Transverse colon (tissue), 4 donors: ENCODE measurements around the gene LILRB3. TPM values are rescaled to one million over a fixed set of nuclear protein-coding genes. Genes with fewer than 3 reads are reported as not detected.
"Not testable (repeated sequence)": the region's sequence is repeated elsewhere in the genome, so short reads cannot be mapped to it uniquely, and the experiment has no call there.

Experiments used
- DNase-seq: peaks from one replicate; pipeline ENCODE4 v3.0.0-alpha.2; 2019
- H3K27ac ChIP-seq, 4 donors: fragments of 200-600 bp; sonication (generic); 2 replicates each; pipeline ENCODE4 v1.5.1; 2016 to 2018; ENCODE audit warnings: inconsistent platforms in 4 of 4
- H3K27me3 ChIP-seq: fragments of 200-600 bp; sonication (generic); 2 replicates; pipeline ENCODE4 v1.5.1; 2017; ENCODE audit warnings: inconsistent platforms
- H3K36me3 ChIP-seq, 4 donors: fragments of 200-600 bp; sonication (generic); 2 replicates each; pipeline ENCODE4 v1.5.1; 2017 to 2019; ENCODE audit warnings: inconsistent platforms in 4 of 4
- H3K4me1 ChIP-seq, 4 donors: fragments of 200-600 bp; sonication (generic); 2 replicates each; pipeline ENCODE4 v1.5.1; 2017 to 2020; ENCODE audit warnings: inconsistent platforms in 4 of 4
- H3K4me3 ChIP-seq, 4 donors: fragments of 200-600 bp; sonication (generic); 1 replicate in 1 of 4; 2 replicates in 3 of 4; pipeline versions ENCODE4 v1.5.1 to v1.6.1; 2017 to 2019; ENCODE audit warnings: inconsistent platforms in 4 of 4
- H3K9me3 ChIP-seq, 2 donors: fragments of 200-600 bp; sonication (generic); 2 replicates each; pipeline ENCODE4 v1.5.1; 2017 to 2019; ENCODE audit warnings: inconsistent platforms in 2 of 2
- EP300 ChIP-seq: sonication (generic); formaldehyde crosslinking; IDR thresholded peaks from one replicate; pipeline ENCODE4 v1.6.1; 2017; ENCODE audit warnings: antibody characterized with exemption, low read depth
- POLR2A ChIP-seq: fragments of 450-650 bp; IDR thresholded peaks from one replicate; pipeline ENCODE4 v1.6.1; 2016; ENCODE audit warnings: antibody characterized with exemption, mild to moderate bottlenecking, moderate library complexity
- POLR2AphosphoS5 ChIP-seq, 3 donors: sonication (generic); formaldehyde crosslinking; IDR thresholded peaks; one replicate each; pipeline ENCODE4 v1.6.1; 2016; ENCODE audit warnings: antibody characterized with exemption in 3 of 3
- WGBS, 2 donors: methylation state at CpG; one replicate each; pipeline ENCODE4 v1.1.5; 2018; ENCODE audit warnings: low coverage in 1 of 2; 5-methylcytosine and 5-hydroxymethylcytosine counted together
- in situ Hi-C, 4 donors: fragments of 200-750 bp; cut with MboI; loops; one replicate each; pipeline versions ENCODE4 v1.15.0 to v1.15.1; 2017; ENCODE audit warnings: low sequenced_read_pairs in 3 of 4, low pct_ligation_motif_present in 1 of 4, low pct_unique_long_range_greater_than_20kb in 1 of 4
- intact Hi-C: fragments of 100-400 bp; cut with DNase I; formaldehyde crosslinking; loops from one replicate; pipeline ENCODE4 v1.15.1; 2023; ENCODE audit warnings: low total_unique reads
- total RNA-seq, 4 donors: library from RNA; depleted of rRNA; stranded (reverse); fragments of >200 nt; gene quantifications; one replicate each; pipeline ENCODE4 v1.1.0, GENCODE V29; 2016
- TF ChIP-seq, protein P1 (sequence below), 5 experiments: fragments of 200-600 bp in 3 of 5; fragments of 450-650 bp in 2 of 5; sonication (generic) in 3 of 5; IDR thresholded peaks; 1 replicate in 2 of 5; 2 replicates in 3 of 5; pipeline ENCODE4 v1.5.1; 2016 to 2017; ENCODE audit warnings: antibody characterized with exemption in 5 of 5, inconsistent platforms in 3 of 5, mild to moderate bottlenecking in 2 of 5, moderate library complexity in 1 of 5

The LILRB3 gene
- total RNA-seq, 4 donors from 2014 or later, result 2.2 to 7.6 (median 4.6) TPM

DNA sequence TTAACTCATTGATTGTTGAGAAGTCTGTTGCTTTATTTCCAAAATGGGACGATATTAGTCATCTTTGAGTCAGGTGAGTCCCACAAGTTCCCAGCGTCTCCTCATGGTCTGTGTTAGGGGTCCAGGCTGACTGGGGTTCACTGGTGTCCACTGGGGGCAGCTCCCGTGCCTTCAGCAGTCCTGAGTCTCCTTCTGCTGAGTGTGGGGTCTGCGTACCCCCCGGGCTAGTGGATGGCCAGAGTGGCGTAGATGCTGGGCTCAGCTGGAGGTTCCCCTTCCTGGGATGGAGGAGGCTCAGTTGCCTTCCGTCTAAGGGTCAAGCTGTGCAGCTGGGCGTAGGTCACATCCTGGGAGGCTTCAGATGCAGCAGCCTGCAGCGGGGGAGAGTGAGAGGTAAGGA lies 5.9 kb downstream of the LILRB3 start:
- intact Hi-C loops (no loop called here), in situ Hi-C loops (no loop called here)
- TF ChIP-seq, protein P1, sequence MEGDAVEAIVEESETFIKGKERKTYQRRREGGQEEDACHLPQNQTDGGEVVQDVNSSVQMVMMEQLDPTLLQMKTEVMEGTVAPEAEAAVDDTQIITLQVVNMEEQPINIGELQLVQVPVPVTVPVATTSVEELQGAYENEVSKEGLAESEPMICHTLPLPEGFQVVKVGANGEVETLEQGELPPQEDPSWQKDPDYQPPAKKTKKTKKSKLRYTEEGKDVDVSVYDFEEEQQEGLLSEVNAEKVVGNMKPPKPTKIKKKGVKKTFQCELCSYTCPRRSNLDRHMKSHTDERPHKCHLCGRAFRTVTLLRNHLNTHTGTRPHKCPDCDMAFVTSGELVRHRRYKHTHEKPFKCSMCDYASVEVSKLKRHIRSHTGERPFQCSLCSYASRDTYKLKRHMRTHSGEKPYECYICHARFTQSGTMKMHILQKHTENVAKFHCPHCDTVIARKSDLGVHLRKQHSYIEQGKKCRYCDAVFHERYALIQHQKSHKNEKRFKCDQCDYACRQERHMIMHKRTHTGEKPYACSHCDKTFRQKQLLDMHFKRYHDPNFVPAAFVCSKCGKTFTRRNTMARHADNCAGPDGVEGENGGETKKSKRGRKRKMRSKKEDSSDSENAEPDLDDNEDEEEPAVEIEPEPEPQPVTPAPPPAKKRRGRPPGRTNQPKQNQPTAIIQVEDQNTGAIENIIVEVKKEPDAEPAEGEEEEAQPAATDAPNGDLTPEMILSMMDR (IDR thresholded peaks at IDR 0.05), result no peak
- no peak for TF ChIP-seq POLR2AphosphoS5 (IDR thresholded peaks at IDR 0.05)
- no peak for TF ChIP-seq EP300
- TF ChIP-seq POLR2A, result no peak
- DNase-seq, result no peak
- no peak overlapping the region for H3K4me3 ChIP-seq
- no peaks in the 10 kb centered on the region for H3K9me3 ChIP-seq
- H3K27me3 ChIP-seq, result peaks cover under 1% of the 10 kb centered on the region
- no peaks in the 10 kb centered on the region for H3K4me1 ChIP-seq
- H3K27ac ChIP-seq, result no peak overlapping the region
- WGBS, 2 donors, result 91 to 100% methylated on average over 2 to 8 of the region's 9 CpGs
- no peaks in the 10 kb centered on the region for H3K36me3 ChIP-seq

DNA sequence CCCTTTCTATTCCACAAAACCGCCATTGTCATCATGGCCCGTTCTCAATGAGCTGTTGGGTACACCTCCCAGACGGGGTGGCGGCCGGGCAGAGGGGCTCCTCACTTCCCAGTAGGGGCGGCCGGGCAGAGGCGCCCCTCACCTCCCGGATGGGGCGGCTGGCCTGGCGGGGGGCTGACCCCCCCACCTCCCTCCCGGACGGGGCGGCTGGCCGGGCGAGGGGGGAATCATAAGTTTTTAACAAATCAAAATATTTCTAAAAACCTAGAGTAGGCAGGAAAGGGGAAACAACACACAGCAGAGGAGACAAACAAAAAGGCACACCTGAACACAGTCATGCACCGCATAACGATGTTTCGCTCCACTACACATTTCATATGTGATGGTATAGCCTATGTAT lies 8.1 kb downstream of the LILRB3 start:
- in situ Hi-C loops, H3K27ac ChIP-seq, H3K4me3 ChIP-seq, intact Hi-C loops, H3K36me3 ChIP-seq, DNase-seq, H3K27me3 ChIP-seq, H3K9me3 ChIP-seq: not testable (repeated sequence)
- 99 to 100% methylated on average over 3 to 19 of the region's 19 CpGs for WGBS, 2 donors
- H3K4me1 ChIP-seq, result peaks cover 10 to 19% (median 17%) of the 10 kb centered on the region in 4 donors

DNA sequence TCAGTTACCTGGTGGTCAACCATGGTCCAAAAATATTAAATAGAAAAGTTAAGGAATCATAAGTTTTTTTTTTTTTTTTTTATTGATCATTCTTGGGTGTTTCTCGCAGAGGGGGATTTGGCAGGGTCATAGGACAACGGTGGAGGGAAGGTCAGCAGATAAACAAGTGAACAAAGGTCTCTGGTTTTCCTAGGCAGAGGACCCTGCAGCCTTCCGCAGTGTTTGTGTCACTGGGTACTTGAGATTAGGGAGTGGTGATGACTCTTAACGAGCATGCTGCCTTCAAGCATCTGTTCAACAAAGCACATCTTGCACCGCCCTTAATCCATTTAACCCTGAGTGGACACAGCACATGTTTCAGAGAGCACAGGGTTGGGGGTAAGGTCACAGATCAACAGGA lies 8.6 kb downstream of the LILRB3 start:
- intact Hi-C loops, H3K36me3 ChIP-seq, H3K4me3 ChIP-seq, in situ Hi-C loops, DNase-seq, H3K9me3 ChIP-seq, H3K27me3 ChIP-seq, H3K27ac ChIP-seq: not testable (repeated sequence)
- H3K4me1 ChIP-seq, result peaks cover 15 to 24% (median 22%) of the 10 kb centered on the region in 4 donors
- WGBS, 2 donors, result 83 to 86% methylated on average over 1 to 4 of the region's 5 CpGs

DNA sequence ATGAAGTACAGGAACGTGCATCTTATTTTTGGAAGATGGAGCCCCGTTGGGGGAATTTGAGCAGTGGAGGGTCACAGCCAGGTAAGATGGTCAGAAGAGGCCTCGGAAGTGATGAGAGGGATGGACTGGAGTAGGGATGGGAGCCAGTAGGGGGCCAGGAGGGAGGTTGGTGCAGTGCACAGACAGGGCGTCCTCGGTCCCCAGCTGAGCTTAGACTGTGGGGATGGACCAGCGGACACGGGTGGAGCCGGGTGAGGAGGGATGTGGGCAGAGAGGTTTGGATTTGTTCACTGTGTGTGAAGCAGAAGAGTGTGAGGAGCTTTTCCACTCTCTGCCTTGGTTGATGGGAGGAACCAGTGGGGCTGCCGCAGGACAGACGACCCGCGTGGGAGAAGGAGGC lies 11.6 kb downstream of the LILRB3 start:
- no peak overlapping the region for H3K4me3 ChIP-seq
- TF ChIP-seq POLR2A, result no peak
- TF ChIP-seq, protein P1 (IDR thresholded peaks at IDR 0.05), result peak in 1 of 5 experiments; percentile 29
- H3K27ac ChIP-seq, result peak overlapping the region; percentile 84 to 90 (median 84)
- no peaks in the 10 kb centered on the region for H3K27me3 ChIP-seq
- no peak for DNase-seq
- H3K4me1 ChIP-seq, result peaks cover 31 to 52% (median 39%) of the 10 kb centered on the region in 4 donors
- WGBS, 2 donors, result 25 to 77% methylated on average over 2 to 12 of the region's 12 CpGs
- in situ Hi-C loops, result no loop called here
- H3K36me3 ChIP-seq, result peaks cover 0 to 16% (median 8%) of the 10 kb centered on the region in 4 donors
- no peaks in the 10 kb centered on the region for H3K9me3 ChIP-seq
- intact Hi-C loops, result no loop called here

DNA sequence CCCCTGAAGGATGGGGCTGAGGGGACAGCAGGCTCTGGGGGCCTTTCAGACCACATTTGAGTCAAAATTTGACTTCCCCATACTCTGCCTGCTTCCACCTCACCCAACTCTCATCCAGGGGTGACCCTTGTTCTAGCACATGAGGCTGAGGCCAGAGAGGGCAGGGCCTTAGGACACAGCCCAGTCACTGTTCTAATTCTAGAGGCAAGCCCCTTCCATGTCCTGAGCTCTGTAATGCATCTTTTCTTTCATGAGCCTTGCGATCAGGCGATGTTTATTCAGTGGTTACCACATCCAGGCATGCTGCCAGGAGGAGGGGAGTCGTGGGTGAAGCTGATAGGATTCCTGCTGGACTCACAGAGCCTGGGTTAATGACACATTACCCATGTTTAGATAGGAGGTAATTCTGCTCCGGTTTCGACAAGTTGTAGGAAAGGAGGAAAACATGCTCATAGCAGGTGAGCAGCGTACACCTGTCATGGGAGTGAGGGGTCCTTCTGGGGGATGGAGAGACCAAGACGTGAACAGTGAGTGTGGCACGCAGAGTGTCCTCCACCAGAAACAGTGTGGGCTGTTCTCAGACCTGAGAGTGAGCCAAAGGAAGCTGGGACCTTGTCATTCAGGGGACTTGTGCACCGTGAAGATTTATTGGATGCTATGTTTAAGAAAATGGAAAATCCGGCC lies 12.9 kb downstream of the LILRB3 start:
- Histone ChIP-seq H3K9me3 (no peaks in the 10 kb centered on the region), H3K4me1 (peaks cover 31 to 64% (median 45%) of the 10 kb centered on the region in 4 donors), H3K4me3 (no peak overlapping the region), H3K36me3 (peaks cover 0 to 29% (median 12%) of the 10 kb centered on the region in 4 donors), H3K27me3 (no peaks in the 10 kb centered on the region), H3K27ac (peak overlapping the region; percentile 84 to 90 (median 84))
- TF ChIP-seq POLR2A (peak; percentile 34), EP300 (no peak), POLR2AphosphoS5 (IDR thresholded peaks at IDR 0.05) (peak; percentile 66 to 81 (median 78))
- TF ChIP-seq, protein P1 (IDR thresholded peaks at IDR 0.05), result no peak
- in situ Hi-C loops (no loop called here), intact Hi-C loops (no loop called here)
- peak; percentile 93 for DNase-seq
- 26% methylated on average over 10 of the region's 10 CpGs; no CpG with 5 or more reads in 1 of the 2 donors for whole genome bisulfite sequencing, 2 donors
